ENCODE data around the gene ZFP64. TPM values are rescaled to one million over a fixed set of nuclear protein-coding genes. Genes with fewer than 3 reads are reported as not detected.

ZFP64 gene
- polyA plus RNA-seq (2011; rRNA removed) (24.4 and 26.2 TPM in 2 replicates), polyA minus RNA-seq (2011; rRNA and poly(A)+ RNA removed) (63.5 and 97.1 TPM in 2 replicates)

- H3K27me3 ChIP-seq (ENCODE audit: control insufficient read depth, insufficient read depth, low read length): no peaks in the 10 kb centered on the region
- H3K4me3 ChIP-seq (ENCODE audit: low read depth, low read length): peak within 1 kb of the TSS; percentile 85
- H3K27ac ChIP-seq (ENCODE audit: low read depth, low read length): peak within 1 kb of the TSS; percentile 68
- TF ChIP-seq CTCF (IDR thresholded peaks at IDR 0.05; ENCODE audit: low read depth, low read length): peak; percentile 73
- POLR2A ChIA-PET: interaction anchor here (0.6 kb wide), 1 partner anchor 15 kb away, joined by 3 read pairs; no protein-coding TSS in a partner anchor
- CTCF ChIA-PET: interaction anchor here (0.7 to 1.6 kb wide), 7 partner anchors 11 to 471 kb away, joined by 3 to 9 read pairs (median 4); no protein-coding TSS in a partner anchor
- DNase-seq (ENCODE audit: low read depth, low spot score): peak; percentile 27
- H3K9me3 ChIP-seq (ENCODE audit: control insufficient read depth, insufficient read depth, low read length): no peaks in the 10 kb centered on the region
Observed at GRCh38 chr20:52191132-52191915, at the start of gene ZFP64. Gene ZFP64, minus strand, starts transcription at chr20:52191779. Its CDS starts 143 bp downstream, at chr20:52191636.

GRCh38 chr20:52240802-52241201, 49.2 kb upstream of the ZFP64 start:
- Histone ChIP-seq H3K27me3 (ENCODE audit: control insufficient read depth, insufficient read depth, low read length) (no peaks in the 10 kb centered on the region), H3K27ac (ENCODE audit: low read depth, low read length) (no peak overlapping the region), H3K4me3 (ENCODE audit: low read depth, low read length) (no peak overlapping the region), H3K9me3 (ENCODE audit: control insufficient read depth, insufficient read depth, low read length) (no peaks in the 10 kb centered on the region)
- no peak for DNase-seq (ENCODE audit: low read depth, low spot score)
- no peak for TF ChIP-seq CTCF (IDR thresholded peaks at IDR 0.05; ENCODE audit: low read depth, low read length)
- ChIA-PET POLR2A (no interaction called here), CTCF (interaction anchor here (0.6 kb wide), 1 partner anchor 165 kb away, joined by 14 read pairs; no protein-coding TSS in a partner anchor)

GRCh38 chr20:52239102-52239501, 47.5 kb upstream of the ZFP64 start:
- Histone ChIP-seq H3K9me3 (ENCODE audit: control insufficient read depth, insufficient read depth, low read length) (no peaks in the 10 kb centered on the region), H3K4me3 (ENCODE audit: low read depth, low read length) (no peak overlapping the region), H3K27ac (ENCODE audit: low read depth, low read length) (no peak overlapping the region), H3K27me3 (ENCODE audit: control insufficient read depth, insufficient read depth, low read length) (no peaks in the 10 kb centered on the region)
- TF ChIP-seq CTCF (IDR thresholded peaks at IDR 0.05; ENCODE audit: low read depth, low read length): no peak
- CTCF ChIA-PET: interaction anchor here (1.0 to 1.4 kb wide), 2 partner anchors 110 to 141 kb away, joined by 3 read pairs; no protein-coding TSS in a partner anchor
- POLR2A ChIA-PET: no interaction called here
- DNase-seq (ENCODE audit: low read depth, low spot score): no peak

GRCh38 chr20:52236292-52236691, 44.7 kb upstream of the ZFP64 start:
- ChIA-PET CTCF (no interaction called here), POLR2A (no interaction called here)
- H3K27ac ChIP-seq (ENCODE audit: low read depth, low read length): no peak overlapping the region
- TF ChIP-seq CTCF (IDR thresholded peaks at IDR 0.05; ENCODE audit: low read depth, low read length): no peak
- DNase-seq (ENCODE audit: low read depth, low spot score): no peak
- no peaks in the 10 kb centered on the region for H3K9me3 ChIP-seq (ENCODE audit: control insufficient read depth, insufficient read depth, low read length)
- H3K27me3 ChIP-seq (ENCODE audit: control insufficient read depth, insufficient read depth, low read length): no peaks in the 10 kb centered on the region
- H3K4me3 ChIP-seq (ENCODE audit: low read depth, low read length): no peak overlapping the region

GRCh38 chr20:52235129-52235528, 43.5 kb upstream of the ZFP64 start:
- no peak overlapping the region for H3K4me3 ChIP-seq (ENCODE audit: low read depth, low read length)
- TF ChIP-seq CTCF (IDR thresholded peaks at IDR 0.05; ENCODE audit: low read depth, low read length): no peak
- H3K9me3 ChIP-seq (ENCODE audit: control insufficient read depth, insufficient read depth, low read length): no peaks in the 10 kb centered on the region
- H3K27ac ChIP-seq (ENCODE audit: low read depth, low read length): no peak overlapping the region
- no peak for DNase-seq (ENCODE audit: low read depth, low spot score)
- ChIA-PET CTCF (no interaction called here), POLR2A (no interaction called here)
- H3K27me3 ChIP-seq (ENCODE audit: control insufficient read depth, insufficient read depth, low read length): no peaks in the 10 kb centered on the region

Data from AG04450 (cell line).